ENCODE measurements around the gene TMEM272. TPM values are rescaled to one million over a fixed set of nuclear protein-coding genes. Genes with fewer than 3 reads are reported as not detected.
A peak's percentile ranks its signal among the peaks of the same experiment; 100 is the strongest.

Gene TMEM272
- total RNA-seq, 5 donors from 2014 or later (not counting 1 experiment from before 2014, with no cell fraction given) = 5.2 to 9.0 (median 8.8) TPM

- H3K27me3 Mint-ChIP-seq = no peaks in the 10 kb centered on the region
- H3K27ac Mint-ChIP-seq = peak overlapping the region; percentile 97 to 98
- Histone ChIP-seq H3K4me3 (ENCODE audit: control insufficient read depth in 1 of 2, extremely low read depth in 1 of 2, low read length in 1 of 2) (peak overlapping the region; percentile 29 to 40), H3K27me3 (replicated peaks in 1 of 2; ENCODE audit: control insufficient read depth in 2 of 2, extremely low read depth in 1 of 2, insufficient read depth in 2 of 2, low read length in 1 of 2) (no peaks in the 10 kb centered on the region), H3K36me3 (ENCODE audit: control insufficient read depth in 2 of 2, extremely low read depth in 1 of 2, insufficient read depth in 1 of 2, low read length in 1 of 2) (peaks cover 14 to 18% of the 10 kb centered on the region in 2 donors), H3K4me1 (ENCODE audit: control insufficient read depth in 1 of 2, extremely low read depth in 1 of 2, insufficient read depth in 2 of 2, low read length in 2 of 2) (peaks cover 8 to 19% of the 10 kb centered on the region in 2 experiments), H3K27ac (ENCODE audit: low read length) (peak overlapping the region; percentile 84), H3K9me3 (no peaks in the 10 kb centered on the region)
- peaks cover 35% of the 10 kb centered on the region for H3K36me3 Mint-ChIP-seq
- H3K4me3 Mint-ChIP-seq = peak overlapping the region; percentile 71 to 84 (median 76)
- no peaks in the 10 kb centered on the region for H3K9me3 Mint-ChIP-seq
- peaks cover 21 to 28% (median 24%) of the 10 kb centered on the region in 3 donors for H3K4me1 Mint-ChIP-seq
- POLR2A ChIA-PET = interaction anchor here in 1 of 2 donors (0.7 to 1.2 kb wide), 5 partner anchors 41 to 314 kb away, joined by 3 to 15 read pairs (median 3); partner anchors contain the start of gene INTS6
- CTCF ChIA-PET = interaction anchor here (0.5 to 2.6 kb wide), 13 partner anchors 18 to 363 kb away, joined by 3 to 17 read pairs (median 3); no protein-coding TSS in a partner anchor
- ATAC-seq (replicated peaks in 1 of 4) (peak; percentile 80 to 92 (median 82)), DNase-seq (peak in 34 of 35 experiments; percentile 14 to 77 (median 43))
- WGBS (ENCODE audit: insufficient coverage) = 14% methylated on average over 11 of the region's 12 CpGs
These were observed 80.5 kb downstream of the TMEM272 start for GRCh38 chr13:51764184-51765141.

- Mint-ChIP-seq H3K9me3 (no peaks in the 10 kb centered on the region), H3K27me3 (no peaks in the 10 kb centered on the region), H3K4me1 (peaks cover 21 to 28% (median 24%) of the 10 kb centered on the region in 3 donors), H3K27ac (peak overlapping the region; percentile 51 to 69), H3K36me3 (peaks cover 40% of the 10 kb centered on the region), H3K4me3 (no peak overlapping the region)
- ATAC-seq (replicated peaks in 1 of 4) = no peak
- H3K9me3 ChIP-seq = no peaks in the 10 kb centered on the region
- POLR2A ChIA-PET = interaction anchor here in 1 of 2 donors (0.8 to 1.1 kb wide), 3 partner anchors 42 to 313 kb away, joined by 3 read pairs; no protein-coding TSS in a partner anchor
- CTCF ChIA-PET = interaction anchor here (0.6 to 2.6 kb wide), 7 partner anchors 35 to 364 kb away, joined by 3 to 17 read pairs (median 3); no protein-coding TSS in a partner anchor
- H3K36me3 ChIP-seq (ENCODE audit: control insufficient read depth in 2 of 2, extremely low read depth in 1 of 2, insufficient read depth in 1 of 2, low read length in 1 of 2) = peaks cover 14 to 19% of the 10 kb centered on the region in 2 donors
- no peak for DNase-seq
- H3K4me1 ChIP-seq (ENCODE audit: control insufficient read depth in 1 of 2, extremely low read depth in 1 of 2, insufficient read depth in 2 of 2, low read length in 2 of 2) = peaks cover 8 to 19% of the 10 kb centered on the region in 2 experiments
- H3K4me3 ChIP-seq (ENCODE audit: control insufficient read depth in 1 of 2, extremely low read depth in 1 of 2, low read length in 1 of 2) = no peak overlapping the region
- 100% methylated on average over 2 of the region's 2 CpGs for WGBS (ENCODE audit: insufficient coverage)
- H3K27ac ChIP-seq (ENCODE audit: low read length) = peak overlapping the region; percentile 84
- no peaks in the 10 kb centered on the region for H3K27me3 ChIP-seq (replicated peaks in 1 of 2; ENCODE audit: control insufficient read depth in 2 of 2, extremely low read depth in 1 of 2, insufficient read depth in 2 of 2, low read length in 1 of 2)
These were observed 81.5 kb downstream of the TMEM272 start for GRCh38 chr13:51763486-51763885.

Other genes with a start within 250 kb of the TMEM272 start
- gene DHRS12, start 41.0 kb downstream of the TMEM272 start, total RNA-seq = 10 to 100 TPM; 18.1 to 27.8 (median 21.7) TPM
- not detected for gene CCDC70, start 16.8 kb upstream of the TMEM272 start, total RNA-seq
- gene ATP7B, start 166.3 kb upstream of the TMEM272 start, total RNA-seq = 1 to 10 TPM in 4 of 5 donors, under 1 TPM in 1; 0.99 to 2.6 (median 1.3) TPM
- 10 to 100 TPM; 19.2 to 36.5 (median 32.4) TPM for gene ALG11, start 167.2 kb upstream of the TMEM272 start, total RNA-seq
- gene UTP14C, start 179.5 kb upstream of the TMEM272 start, total RNA-seq = 10 to 100 TPM in 3 of 5 donors, 1 to 10 TPM in 2; 4.3 to 13.0 (median 11.0) TPM

Measured in T-cell (primary cell).